ENCODE results near the gene SMG6.

SMG6 gene

DNA sequence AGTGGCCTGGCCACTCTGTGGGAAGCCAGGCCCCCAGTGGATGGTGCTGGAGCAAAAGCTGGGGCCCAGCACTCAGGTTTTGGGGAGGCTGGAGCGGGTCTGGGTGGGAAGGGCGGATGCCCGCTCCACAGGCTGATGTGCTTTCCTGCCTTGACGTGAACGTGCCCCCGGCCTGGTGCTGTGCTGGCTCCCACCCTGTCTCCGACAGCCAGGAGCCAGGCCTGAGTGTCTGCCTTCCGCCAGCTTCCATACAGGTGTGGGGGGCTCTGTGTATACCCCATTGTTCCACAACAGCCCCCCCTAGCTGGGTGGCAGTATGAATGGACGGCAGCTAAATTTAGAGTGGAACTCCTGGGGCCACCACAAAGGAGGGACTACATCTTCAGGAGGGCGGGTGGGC, 228.7 kb downstream of the SMG6 start:
- Histone ChIP-seq H3K4me3 (ENCODE audit: low read length) (no peak overlapping the region), H2BK120ac (ENCODE audit: low read depth, low read length) (no peak overlapping the region), H3K4ac (ENCODE audit: low read depth, low read length) (no peak overlapping the region), H2BK5ac (ENCODE audit: low read length) (no peak overlapping the region), H3K27ac (ENCODE audit: low read depth, low read length) (no peak overlapping the region), H3K9ac (ENCODE audit: low read length) (no peak overlapping the region), H3K79me2 (ENCODE audit: control insufficient read depth, insufficient read depth, low read length) (no peaks in the 10 kb centered on the region), H3K79me1 (ENCODE audit: low read length) (no peaks in the 10 kb centered on the region), H4K5ac (ENCODE audit: low read length) (no peak overlapping the region), H3K4me1 (ENCODE audit: control insufficient read depth, low read depth, low read length) (peaks cover 3% of the 10 kb centered on the region), H2AK5ac (ENCODE audit: low read length) (no peak overlapping the region), H3K18ac (ENCODE audit: low read length) (no peak overlapping the region), H3K4me2 (ENCODE audit: low read length) (no peak overlapping the region), H3K27me3 (ENCODE audit: insufficient read depth, low read length, poor library complexity) (no peaks in the 10 kb centered on the region), H3K23ac (ENCODE audit: low read length) (no peak overlapping the region), H2BK15ac (replicated peaks; ENCODE audit: low read depth) (no peak overlapping the region), H3K56ac (ENCODE audit: low read length) (no peak overlapping the region), H3K36me3 (ENCODE audit: control insufficient read depth, insufficient read depth, low read length) (no peaks in the 10 kb centered on the region), H4K8ac (ENCODE audit: low read depth, low read length) (no peak overlapping the region)
- no peak for DNase-seq
- WGBS (ENCODE audit: extremely low coverage, insufficient coverage, low lambda C conversion rate): no CpG with 5 or more reads among the region's 10 CpGs

DNA sequence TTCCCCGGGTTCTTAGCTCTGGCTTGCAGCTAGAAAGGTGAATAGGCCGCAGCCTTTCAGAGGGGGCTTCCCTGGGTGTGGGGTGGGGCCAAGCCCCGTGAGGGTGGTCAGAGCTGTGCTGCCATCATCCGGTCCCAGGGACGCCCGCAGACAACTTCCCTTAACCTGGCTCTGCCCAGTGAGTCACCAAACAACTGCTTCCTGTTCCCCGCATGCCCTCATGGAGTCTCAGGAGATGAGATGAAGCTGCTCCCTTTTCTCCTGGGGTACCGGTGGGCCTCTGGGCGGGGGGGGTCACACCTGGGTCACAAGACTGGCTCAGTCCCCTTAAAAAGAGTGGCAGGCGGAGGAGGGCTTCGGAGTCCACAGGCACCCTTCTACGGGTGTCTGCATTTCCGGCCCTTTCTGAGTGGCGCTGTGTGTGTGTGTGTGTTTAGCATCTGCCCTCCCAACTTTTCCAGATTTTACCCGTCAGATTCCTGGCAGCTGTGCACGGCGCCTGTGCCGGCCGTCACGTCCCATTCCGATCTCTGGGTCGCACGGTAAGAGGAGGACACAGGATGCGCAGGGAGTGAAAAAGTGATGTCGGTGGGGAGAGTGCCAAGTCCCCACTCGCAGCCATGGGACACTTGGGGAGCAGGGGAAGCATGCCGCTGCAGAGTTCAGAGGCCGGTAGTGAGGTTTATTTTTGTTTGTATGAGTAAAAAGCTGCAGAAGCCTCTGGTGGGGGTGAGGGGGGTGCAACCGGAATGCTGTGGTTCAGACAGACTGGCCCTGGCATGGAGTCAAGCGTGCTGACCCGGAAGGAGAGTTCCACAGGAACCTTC, 231.9 kb downstream of the SMG6 start:
- Histone ChIP-seq H3K23ac (ENCODE audit: low read length) (no peak overlapping the region), H2BK120ac (ENCODE audit: low read depth, low read length) (no peak overlapping the region), H3K27me3 (ENCODE audit: insufficient read depth, low read length, poor library complexity) (no peaks in the 10 kb centered on the region), H2AK5ac (ENCODE audit: low read length) (no peak overlapping the region), H3K4me1 (ENCODE audit: control insufficient read depth, low read depth, low read length) (peaks cover 3% of the 10 kb centered on the region), H3K79me1 (ENCODE audit: low read length) (no peaks in the 10 kb centered on the region), H3K4me2 (ENCODE audit: low read length) (no peak overlapping the region), H3K18ac (ENCODE audit: low read length) (no peak overlapping the region), H3K56ac (ENCODE audit: low read length) (no peak overlapping the region), H3K4ac (ENCODE audit: low read depth, low read length) (no peak overlapping the region), H4K8ac (ENCODE audit: low read depth, low read length) (no peak overlapping the region), H3K79me2 (ENCODE audit: control insufficient read depth, insufficient read depth, low read length) (no peaks in the 10 kb centered on the region), H3K36me3 (ENCODE audit: control insufficient read depth, insufficient read depth, low read length) (no peaks in the 10 kb centered on the region), H3K4me3 (ENCODE audit: low read length) (no peak overlapping the region), H2BK5ac (ENCODE audit: low read length) (no peak overlapping the region), H2BK15ac (replicated peaks; ENCODE audit: low read depth) (no peak overlapping the region), H3K27ac (ENCODE audit: low read depth, low read length) (no peak overlapping the region), H3K9ac (ENCODE audit: low read length) (no peak overlapping the region), H4K5ac (ENCODE audit: low read length) (no peak overlapping the region)
- WGBS (ENCODE audit: extremely low coverage, insufficient coverage, low lambda C conversion rate): no CpG with 5 or more reads among the region's 31 CpGs
- DNase-seq: no peak

DNA sequence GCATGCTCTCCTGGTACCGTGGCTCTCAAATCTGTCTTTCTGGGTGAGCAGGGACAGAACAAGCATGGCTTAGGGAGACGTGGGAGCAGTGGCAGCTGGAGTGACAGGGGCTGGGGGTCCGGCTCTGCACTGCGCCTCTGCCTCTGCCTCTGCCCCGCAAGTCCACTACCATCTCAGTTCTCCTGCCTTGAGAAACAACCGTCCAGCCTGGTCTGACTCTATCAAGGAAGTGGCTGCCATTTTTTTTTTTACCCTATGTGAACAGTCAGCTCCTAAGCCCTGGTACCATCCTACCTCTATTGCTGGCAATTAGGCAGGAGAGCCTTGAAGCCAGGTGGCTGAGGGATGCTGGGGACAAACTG, 232.6 kb downstream of the SMG6 start:
- H2BK5ac ChIP-seq (ENCODE audit: low read length): no peak overlapping the region
- H3K4ac ChIP-seq (ENCODE audit: low read depth, low read length): no peak overlapping the region
- H3K36me3 ChIP-seq (ENCODE audit: control insufficient read depth, insufficient read depth, low read length): no peaks in the 10 kb centered on the region
- H2BK120ac ChIP-seq (ENCODE audit: low read depth, low read length): no peak overlapping the region
- H4K8ac ChIP-seq (ENCODE audit: low read depth, low read length): no peak overlapping the region
- peak overlapping the region; percentile 25 for H3K56ac ChIP-seq (ENCODE audit: low read length)
- no peak overlapping the region for H2BK15ac ChIP-seq (replicated peaks; ENCODE audit: low read depth)
- no peaks in the 10 kb centered on the region for H3K79me2 ChIP-seq (ENCODE audit: control insufficient read depth, insufficient read depth, low read length)
- no peak overlapping the region for H3K23ac ChIP-seq (ENCODE audit: low read length)
- H2AK5ac ChIP-seq (ENCODE audit: low read length): no peak overlapping the region
- no peaks in the 10 kb centered on the region for H3K79me1 ChIP-seq (ENCODE audit: low read length)
- DNase-seq: no peak
- H3K18ac ChIP-seq (ENCODE audit: low read length): no peak overlapping the region
- H3K9ac ChIP-seq (ENCODE audit: low read length): no peak overlapping the region
- no peak overlapping the region for H4K5ac ChIP-seq (ENCODE audit: low read length)
- H3K4me2 ChIP-seq (ENCODE audit: low read length): no peak overlapping the region
- no peaks in the 10 kb centered on the region for H3K27me3 ChIP-seq (ENCODE audit: insufficient read depth, low read length, poor library complexity)
- no peak overlapping the region for H3K27ac ChIP-seq (ENCODE audit: low read depth, low read length)
- H3K4me1 ChIP-seq (ENCODE audit: control insufficient read depth, low read depth, low read length): peaks cover 3% of the 10 kb centered on the region
- no CpG with 5 or more reads among the region's 6 CpGs for WGBS (ENCODE audit: extremely low coverage, insufficient coverage, low lambda C conversion rate)
- H3K4me3 ChIP-seq (ENCODE audit: low read length): no peak overlapping the region

- no peaks in the 10 kb centered on the region for H3K4me1 ChIP-seq (ENCODE audit: control insufficient read depth, low read depth, low read length)
Observed at GRCh38 chr17:2070241-2071023, 233.2 kb downstream of the SMG6 start.

GRCh38 chr17:2068519-2069051, 235.0 kb downstream of the SMG6 start:
- no peaks in the 10 kb centered on the region for H3K36me3 ChIP-seq (ENCODE audit: control insufficient read depth, insufficient read depth, low read length)

More at GRCh38 chr17:2070241-2071023, 233.2 kb downstream of the SMG6 start:
- H4K8ac ChIP-seq (ENCODE audit: low read depth, low read length): no peak overlapping the region
- no peaks in the 10 kb centered on the region for H3K79me1 ChIP-seq (ENCODE audit: low read length)
- no peak overlapping the region for H2AK5ac ChIP-seq (ENCODE audit: low read length)
- no peaks in the 10 kb centered on the region for H3K36me3 ChIP-seq (ENCODE audit: control insufficient read depth, insufficient read depth, low read length)
- no peak overlapping the region for H4K5ac ChIP-seq (ENCODE audit: low read length)
- no peak overlapping the region for H2BK5ac ChIP-seq (ENCODE audit: low read length)
- H3K18ac ChIP-seq (ENCODE audit: low read length): no peak overlapping the region
- no peak overlapping the region for H3K4ac ChIP-seq (ENCODE audit: low read depth, low read length)
- no peak overlapping the region for H3K23ac ChIP-seq (ENCODE audit: low read length)
- H3K27me3 ChIP-seq (ENCODE audit: insufficient read depth, low read length, poor library complexity): no peaks in the 10 kb centered on the region
- H2BK15ac ChIP-seq (replicated peaks; ENCODE audit: low read depth): no peak overlapping the region
- no peak overlapping the region for H3K9ac ChIP-seq (ENCODE audit: low read length)
- H2BK120ac ChIP-seq (ENCODE audit: low read depth, low read length): no peak overlapping the region
- no peak overlapping the region for H3K4me2 ChIP-seq (ENCODE audit: low read length)
- H3K27ac ChIP-seq (ENCODE audit: low read depth, low read length): no peak overlapping the region
- H3K56ac ChIP-seq (ENCODE audit: low read length): no peak overlapping the region
- WGBS (ENCODE audit: extremely low coverage, insufficient coverage, low lambda C conversion rate): no CpG with 5 or more reads among the region's 13 CpGs
- no peaks in the 10 kb centered on the region for H3K79me2 ChIP-seq (ENCODE audit: control insufficient read depth, insufficient read depth, low read length)
- DNase-seq: peak; percentile 77
- no peak overlapping the region for H3K4me3 ChIP-seq (ENCODE audit: low read length)

More at GRCh38 chr17:2068519-2069051, 235.0 kb downstream of the SMG6 start:
- no peak for DNase-seq
- Histone ChIP-seq H2AK5ac (ENCODE audit: low read length) (no peak overlapping the region), H2BK15ac (replicated peaks; ENCODE audit: low read depth) (no peak overlapping the region), H3K79me1 (ENCODE audit: low read length) (no peaks in the 10 kb centered on the region), H3K4me1 (ENCODE audit: control insufficient read depth, low read depth, low read length) (peaks cover 2% of the 10 kb centered on the region), H3K27ac (ENCODE audit: low read depth, low read length) (no peak overlapping the region), H3K4ac (ENCODE audit: low read depth, low read length) (no peak overlapping the region), H2BK120ac (ENCODE audit: low read depth, low read length) (no peak overlapping the region), H3K4me3 (ENCODE audit: low read length) (no peak overlapping the region), H3K18ac (ENCODE audit: low read length) (no peak overlapping the region), H3K4me2 (ENCODE audit: low read length) (no peak overlapping the region), H3K9ac (ENCODE audit: low read length) (no peak overlapping the region), H2BK5ac (ENCODE audit: low read length) (no peak overlapping the region), H3K23ac (ENCODE audit: low read length) (no peak overlapping the region), H4K8ac (ENCODE audit: low read depth, low read length) (no peak overlapping the region), H3K79me2 (ENCODE audit: control insufficient read depth, insufficient read depth, low read length) (no peaks in the 10 kb centered on the region), H4K5ac (ENCODE audit: low read length) (no peak overlapping the region), H3K27me3 (ENCODE audit: insufficient read depth, low read length, poor library complexity) (no peaks in the 10 kb centered on the region), H3K56ac (ENCODE audit: low read length) (no peak overlapping the region)
- WGBS (ENCODE audit: extremely low coverage, insufficient coverage, low lambda C conversion rate): no CpG with 5 or more reads among the region's 15 CpGs

Measured in mesendoderm (in vitro differentiated cells).